Hypothalamus (tissue), 51 donors: ENCODE results near the gene PCDH17.

Experiments
- DNase-seq, 51 donors: peaks; one replicate each; lab custom pipeline; 2025; lab: John Stamatoyannopoulos, UW

PCDH17 gene

GRCh38 chr13:57631596-57632275 is at the start of gene PCDH17:
Gene PCDH17, plus strand, starts transcription at chr13:57631744. Its CDS starts 803 bp downstream, at chr13:57632547.
- DNase-seq = peak; percentile 10 to 94 (median 62)

GRCh38 chr13:57582032-57582431 is 49.5 kb upstream of the PCDH17 start:
- DNase-seq = no peak

- no peak for DNase-seq
Observed at GRCh38 chr13:57583529-57583928, 48.0 kb upstream of the PCDH17 start.

- DNase-seq = no peak
Observed at GRCh38 chr13:57588639-57589038, 42.9 kb upstream of the PCDH17 start.

GRCh38 chr13:57595775-57596174 is 35.8 kb upstream of the PCDH17 start:
- no peak for DNase-seq

GRCh38 chr13:57601536-57601935 is 30.0 kb upstream of the PCDH17 start:
- no peak for DNase-seq

- DNase-seq = no peak
Observed at GRCh38 chr13:57604442-57604841, 27.1 kb upstream of the PCDH17 start.

GRCh38 chr13:57611969-57612368 is 19.6 kb upstream of the PCDH17 start:
- no peak for DNase-seq

- no peak for DNase-seq
Observed at GRCh38 chr13:57612568-57612967, 19.0 kb upstream of the PCDH17 start.

- peak in 21 of 51 donors; percentile 0 to 74 (median 12) for DNase-seq
Observed at GRCh38 chr13:57624565-57625435, 6.7 kb upstream of the PCDH17 start.

GRCh38 chr13:57627663-57628062 is 3.9 kb upstream of the PCDH17 start:
- peak in 1 of 51 donors; percentile 34 for DNase-seq

GRCh38 chr13:57629391-57629804 is 2.1 kb upstream of the PCDH17 start:
- peak in 40 of 51 donors; percentile 4 to 92 (median 54) for DNase-seq

GRCh38 chr13:57629821-57630235 is 1.7 kb upstream of the PCDH17 start:
- peak; percentile 62 to 99 (median 96) for DNase-seq

- DNase-seq = peak in 45 of 51 donors; percentile 5 to 94 (median 48)
Observed at GRCh38 chr13:57630661-57631595, 616 bp upstream of the PCDH17 start.

- peak in 41 of 51 donors; percentile 4 to 88 (median 55) for DNase-seq
Observed at GRCh38 chr13:57632276-57633140, 964 bp downstream of the PCDH17 start.

- peak; percentile 40 to 89 (median 78) for DNase-seq
Observed at GRCh38 chr13:57633141-57633949, 1.8 kb downstream of the PCDH17 start.

- peak in 46 of 51 donors; percentile 5 to 86 (median 57) for DNase-seq
Observed at GRCh38 chr13:57633950-57634838, 2.6 kb downstream of the PCDH17 start.

GRCh38 chr13:57634839-57635165 is 3.3 kb downstream of the PCDH17 start:
- peak in 38 of 51 donors; percentile 10 to 86 (median 58) for DNase-seq
